ENCODE results near the gene TSC1.

The TSC1 gene

DNA sequence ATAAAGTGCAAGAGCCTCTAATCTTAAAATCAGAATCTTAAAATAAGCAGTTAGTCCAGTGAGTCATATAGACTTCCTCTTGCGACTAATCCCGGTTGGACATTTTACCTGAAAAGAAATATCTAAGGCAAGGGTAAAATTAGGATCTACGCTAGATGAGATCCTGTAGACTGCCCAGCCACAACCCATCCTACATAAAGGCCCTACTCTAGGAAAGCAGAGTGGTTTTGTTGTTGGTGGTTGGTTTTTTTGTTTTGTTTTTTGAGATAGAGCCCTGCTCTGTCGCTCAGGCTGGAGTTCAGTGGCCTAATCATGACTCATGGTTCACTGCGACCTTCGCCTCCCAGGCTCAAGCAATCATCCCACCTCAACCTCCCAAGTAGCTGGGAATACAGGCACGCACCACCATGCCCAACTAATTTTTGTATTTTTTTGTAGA lies 6.9 kb downstream of the TSC1 start:
- no peak for DNase-seq (ENCODE audit: low read depth in 2 of 2)

DNA sequence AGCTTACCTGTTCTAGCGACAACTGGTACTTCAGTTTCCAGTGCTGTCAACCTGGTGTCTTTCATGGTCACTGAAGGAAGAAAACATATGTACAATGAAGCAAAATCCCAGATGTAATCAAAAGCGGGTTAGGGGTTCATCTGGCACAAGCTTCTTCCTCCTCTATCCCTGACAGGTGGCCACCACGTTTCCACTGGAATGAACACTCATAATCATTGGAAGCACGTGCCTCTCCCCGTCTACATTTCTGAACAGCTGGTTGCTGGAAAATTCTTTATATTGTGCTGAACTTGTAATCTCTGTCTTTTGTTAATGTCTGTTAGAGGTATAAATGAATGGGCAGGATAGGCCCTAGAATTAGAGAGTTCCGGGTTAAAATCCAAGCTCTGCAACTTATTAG lies 9.4 kb downstream of the TSC1 start:
- no peak for DNase-seq (ENCODE audit: low read depth in 2 of 2)

DNA sequence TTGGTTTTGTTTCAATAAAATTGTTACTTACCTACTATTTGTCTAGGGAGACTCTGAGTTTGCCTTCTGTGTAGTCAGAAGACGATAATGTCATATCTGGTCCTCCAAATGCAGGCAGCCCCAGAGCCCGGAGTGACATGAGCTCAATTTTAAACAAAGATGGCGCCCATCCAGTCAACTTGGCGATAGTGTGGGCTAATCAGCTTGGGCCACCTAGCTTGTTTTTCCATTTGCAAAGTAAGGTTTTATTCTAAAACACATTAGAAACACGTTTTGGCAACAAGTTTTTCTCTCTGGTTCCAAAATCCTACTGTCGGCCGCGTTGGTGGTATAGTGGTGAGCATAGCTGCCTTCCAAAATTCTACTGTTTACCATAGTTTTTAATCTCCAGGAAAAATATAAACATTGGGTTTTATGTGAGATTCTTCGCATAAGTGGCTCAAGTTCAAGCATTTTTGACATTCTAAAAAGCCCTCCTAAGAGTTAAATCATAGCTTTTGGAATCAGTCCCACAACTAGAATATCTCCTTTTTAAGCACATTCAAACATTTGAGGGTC lies 13.2 kb downstream of the TSC1 start:
- DNase-seq (ENCODE audit: low read depth in 2 of 2): no peak

DNA sequence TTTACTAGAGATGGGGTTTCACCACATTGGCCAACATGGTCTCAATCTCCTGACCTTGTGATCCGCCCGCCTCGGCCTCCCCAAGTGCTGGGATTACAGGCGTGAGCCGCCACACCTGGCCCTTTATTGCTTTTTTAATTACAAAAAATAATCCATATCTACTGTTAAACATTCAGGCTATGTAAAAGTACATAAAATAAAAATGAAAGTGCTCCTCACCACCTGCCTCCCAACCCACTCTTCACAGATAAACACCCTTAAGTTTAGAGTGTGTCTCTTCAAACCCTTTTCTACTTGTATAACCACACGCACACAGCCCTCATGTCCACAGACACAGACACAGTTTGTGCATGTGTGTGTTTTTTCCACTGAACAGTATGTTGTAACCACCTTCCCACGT lies 16.7 kb downstream of the TSC1 start:
- no peak for DNase-seq (ENCODE audit: low read depth in 2 of 2)

DNA sequence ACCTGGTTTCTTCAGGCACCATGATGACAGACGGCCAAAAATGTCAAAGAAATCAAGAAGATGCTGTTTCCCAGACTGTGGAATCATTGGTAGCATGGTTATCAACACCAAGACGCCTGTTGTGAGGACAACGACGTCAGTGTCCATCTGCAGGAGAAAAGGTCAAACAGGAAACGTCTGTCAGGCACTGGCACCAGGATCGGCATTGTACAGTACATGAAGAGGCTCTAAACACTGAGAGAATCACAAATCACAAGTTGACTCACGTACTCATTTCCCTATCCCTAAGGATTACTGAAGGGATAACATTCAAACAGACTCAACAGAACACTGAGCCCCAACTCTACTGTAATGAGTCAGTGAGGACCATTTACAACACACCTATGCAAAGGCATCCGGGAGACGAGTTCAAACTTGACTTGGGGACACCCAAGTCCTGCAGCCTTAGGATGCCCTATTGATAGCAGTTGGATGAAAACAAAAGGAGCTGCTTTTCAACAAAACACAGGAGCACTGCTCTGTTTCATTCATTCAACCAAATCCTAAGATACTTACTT lies 21.0 kb downstream of the TSC1 start:
- DNase-seq (ENCODE audit: low read depth in 2 of 2): no peak

DNA sequence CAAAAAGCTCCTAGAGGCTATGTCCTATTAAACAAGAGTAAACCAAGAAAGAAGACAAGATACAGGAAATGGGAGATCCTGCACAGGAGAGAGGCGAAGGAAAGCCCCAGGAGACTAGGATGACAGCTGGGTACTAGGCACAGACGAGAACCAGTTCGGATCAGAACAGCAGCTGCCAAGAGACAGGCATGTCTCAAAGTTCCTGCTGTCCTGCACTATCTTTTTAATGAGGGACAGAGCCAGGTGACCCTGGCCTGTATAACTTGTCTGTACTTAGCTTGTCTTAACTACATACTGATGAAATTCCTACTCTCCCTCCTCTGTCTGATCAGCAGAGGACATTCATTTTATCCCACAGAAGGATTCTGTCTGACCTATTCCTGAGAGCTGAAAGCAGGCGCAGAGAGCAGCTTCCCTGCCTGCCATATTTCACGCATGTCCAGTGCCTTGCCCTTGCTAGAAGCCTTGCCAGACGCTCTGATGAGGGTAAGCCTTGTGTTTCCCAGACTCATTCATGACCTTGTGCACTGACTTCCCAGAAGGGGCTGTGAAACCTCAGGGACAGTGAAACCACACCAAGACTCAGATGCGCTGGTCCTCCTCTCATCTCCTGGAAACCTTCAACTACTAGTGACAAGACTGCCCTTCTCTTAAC lies 24.7 kb downstream of the TSC1 start:
- DNase-seq (ENCODE audit: low read depth in 2 of 2): no peak

DNA sequence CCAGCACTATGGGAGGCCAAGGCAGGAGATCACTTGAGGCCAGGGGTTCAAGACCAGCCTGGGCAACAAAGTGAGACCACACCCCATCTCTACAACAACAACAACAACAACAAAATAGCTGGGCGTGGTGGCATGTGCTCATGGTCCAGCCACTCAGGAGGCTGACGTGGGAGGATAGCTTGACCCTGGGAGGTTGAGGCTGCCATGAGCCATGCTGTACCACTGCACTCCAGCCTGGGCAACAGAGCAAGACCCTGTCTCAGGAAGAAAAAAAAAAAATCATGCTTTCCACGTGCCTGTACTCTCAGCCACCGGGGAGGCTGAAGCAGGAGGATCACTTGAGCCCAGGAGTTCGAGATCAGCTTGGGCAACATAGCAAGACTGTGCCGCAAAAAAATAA lies 29.5 kb downstream of the TSC1 start:
- no peak for DNase-seq (ENCODE audit: low read depth in 2 of 2)

DNA sequence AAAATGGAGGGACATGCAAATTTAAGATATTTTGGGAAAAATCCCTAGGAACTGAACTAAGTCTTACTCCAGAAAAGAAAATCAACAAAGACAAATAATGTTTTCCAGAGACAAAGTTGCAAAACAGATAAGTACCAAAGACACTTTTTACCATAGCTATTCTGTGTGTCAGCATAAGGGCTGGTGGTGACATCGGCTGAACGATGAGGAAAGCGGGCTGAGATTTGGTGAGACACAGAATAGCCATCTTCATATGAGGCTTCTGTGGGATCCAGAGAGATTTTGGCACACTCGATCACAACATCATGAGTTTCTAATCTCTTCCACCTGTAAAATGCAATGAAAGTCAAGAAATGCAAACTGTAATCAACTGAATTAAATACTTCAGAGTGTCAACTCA lies 32.3 kb downstream of the TSC1 start:
- DNase-seq (ENCODE audit: low read depth in 2 of 2): no peak

DNA sequence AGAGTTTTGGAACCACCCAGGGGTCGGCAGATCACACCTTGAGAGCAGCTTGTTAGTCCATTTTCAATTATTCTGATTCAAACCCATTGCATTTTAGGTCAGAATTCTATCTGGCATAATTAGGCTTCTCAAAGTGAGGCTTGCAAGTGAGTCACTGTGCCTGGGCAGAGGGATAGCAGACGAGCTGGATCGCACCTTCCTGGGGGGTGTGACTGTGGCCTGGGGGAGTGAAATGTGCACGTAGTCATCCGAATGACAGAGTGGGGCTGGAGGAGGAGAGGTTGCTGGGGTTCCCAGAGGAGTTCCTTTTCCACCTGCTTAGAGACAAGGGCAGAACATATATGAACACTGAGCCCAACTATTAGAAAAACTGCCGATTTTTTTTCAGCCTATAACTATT lies 34.0 kb downstream of the TSC1 start:
- no peak for DNase-seq (ENCODE audit: low read depth in 2 of 2)

DNA sequence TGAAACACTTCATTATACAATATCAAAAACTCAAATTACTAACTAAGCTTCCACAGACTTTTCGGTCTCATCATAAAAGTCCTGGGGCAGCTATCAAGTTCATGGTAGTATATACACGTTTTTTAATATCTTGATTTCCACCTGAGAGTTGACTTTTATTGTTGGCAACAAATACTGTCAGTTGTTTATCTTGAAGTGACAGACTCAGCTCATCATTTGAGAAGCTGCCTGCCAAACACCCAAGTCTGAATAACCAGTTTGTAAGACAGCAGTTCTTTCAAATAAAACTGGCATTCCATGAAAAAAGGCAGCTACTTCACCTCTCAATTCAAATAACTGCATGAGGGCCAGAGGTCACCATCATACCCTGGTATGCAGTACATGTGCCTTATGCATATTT lies 35.1 kb downstream of the TSC1 start:
- DNase-seq (ENCODE audit: low read depth in 2 of 2): no peak

DNA sequence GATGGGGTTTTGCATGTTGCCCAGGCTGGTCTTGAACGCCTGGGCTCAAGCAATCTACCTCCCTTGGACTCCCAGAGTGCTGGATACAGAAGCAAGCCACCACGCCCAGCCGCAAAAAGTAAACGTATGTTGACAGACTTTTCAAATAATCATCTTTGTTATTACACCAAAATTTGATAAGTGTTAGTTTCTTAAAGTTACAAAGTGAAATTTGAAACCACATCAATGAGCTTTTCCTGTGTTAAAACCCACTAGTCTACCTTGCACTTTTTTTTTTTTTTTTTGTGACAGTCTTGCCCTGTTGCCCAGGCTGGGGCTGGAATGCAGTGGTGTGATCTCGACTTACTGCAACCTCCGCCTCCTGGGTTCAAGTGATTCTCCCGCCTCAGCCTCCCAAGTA lies 35.8 kb downstream of the TSC1 start:
- DNase-seq (ENCODE audit: low read depth in 2 of 2): no peak

DNA sequence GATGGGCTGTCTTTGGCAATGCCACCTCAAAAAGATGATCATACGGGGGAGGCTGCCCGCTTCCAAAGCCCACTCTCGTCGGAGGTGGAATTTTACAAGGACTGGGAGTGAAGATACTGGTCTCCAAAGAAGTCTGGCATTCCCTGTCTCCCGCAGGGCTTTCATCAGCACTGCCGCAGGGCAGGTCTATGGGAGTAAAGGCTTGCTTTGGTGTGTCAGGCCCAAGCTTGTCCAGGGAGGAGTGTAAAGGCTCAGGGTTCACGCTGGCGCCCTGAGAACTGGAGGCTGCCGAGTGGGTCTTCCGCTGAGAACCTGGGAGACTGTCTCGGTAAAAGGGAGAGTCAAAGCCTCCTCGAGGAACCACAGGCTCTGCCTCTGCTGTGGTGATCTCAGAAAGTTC lies 38.7 kb downstream of the TSC1 start:
- DNase-seq (ENCODE audit: low read depth in 2 of 2): no peak

DNA sequence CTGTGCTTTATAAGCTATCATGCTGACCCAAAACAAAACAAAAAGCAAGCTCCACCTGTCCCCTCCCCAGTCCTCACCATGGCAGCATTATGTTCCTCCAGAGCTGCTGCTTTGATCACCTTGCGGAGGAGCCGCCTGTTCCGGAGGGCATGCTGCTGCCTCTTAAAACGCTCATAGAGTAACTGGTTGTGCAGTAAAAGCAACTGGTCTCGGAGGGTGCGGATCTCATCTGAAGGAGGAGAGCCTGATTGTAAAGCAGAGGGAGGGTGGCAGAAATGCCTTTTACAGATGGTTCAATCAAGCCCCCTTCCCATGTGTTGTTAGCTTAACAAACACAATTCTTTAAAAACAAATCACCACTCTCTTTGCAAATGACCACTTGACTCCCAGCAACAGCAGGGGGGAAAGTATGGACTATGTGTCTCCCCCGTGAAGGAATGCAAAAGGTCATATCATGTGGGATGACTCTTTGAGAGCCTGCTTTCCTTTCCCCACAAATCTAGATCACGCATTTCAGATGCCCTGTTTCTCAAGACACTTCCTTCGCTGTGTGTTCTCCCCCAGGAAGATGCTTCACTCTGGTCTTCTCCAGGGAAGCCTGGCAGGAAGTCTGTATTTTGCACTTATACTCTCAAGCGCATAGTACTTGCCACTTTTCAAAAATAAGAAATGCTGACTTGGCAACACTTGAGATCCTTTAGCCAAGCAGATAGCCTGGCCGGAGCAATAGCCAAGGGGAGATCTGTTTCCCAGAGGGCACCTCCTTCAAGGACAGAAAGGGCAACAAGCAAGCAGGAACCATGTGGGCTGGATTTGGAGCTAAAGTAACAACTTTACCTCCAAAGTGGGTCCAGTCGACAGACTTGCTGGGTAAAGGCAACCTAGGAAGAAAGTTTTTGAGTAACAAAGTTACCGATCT lies 40.6 kb downstream of the TSC1 start:
- no peak for DNase-seq (ENCODE audit: low read depth in 2 of 2)

DNA sequence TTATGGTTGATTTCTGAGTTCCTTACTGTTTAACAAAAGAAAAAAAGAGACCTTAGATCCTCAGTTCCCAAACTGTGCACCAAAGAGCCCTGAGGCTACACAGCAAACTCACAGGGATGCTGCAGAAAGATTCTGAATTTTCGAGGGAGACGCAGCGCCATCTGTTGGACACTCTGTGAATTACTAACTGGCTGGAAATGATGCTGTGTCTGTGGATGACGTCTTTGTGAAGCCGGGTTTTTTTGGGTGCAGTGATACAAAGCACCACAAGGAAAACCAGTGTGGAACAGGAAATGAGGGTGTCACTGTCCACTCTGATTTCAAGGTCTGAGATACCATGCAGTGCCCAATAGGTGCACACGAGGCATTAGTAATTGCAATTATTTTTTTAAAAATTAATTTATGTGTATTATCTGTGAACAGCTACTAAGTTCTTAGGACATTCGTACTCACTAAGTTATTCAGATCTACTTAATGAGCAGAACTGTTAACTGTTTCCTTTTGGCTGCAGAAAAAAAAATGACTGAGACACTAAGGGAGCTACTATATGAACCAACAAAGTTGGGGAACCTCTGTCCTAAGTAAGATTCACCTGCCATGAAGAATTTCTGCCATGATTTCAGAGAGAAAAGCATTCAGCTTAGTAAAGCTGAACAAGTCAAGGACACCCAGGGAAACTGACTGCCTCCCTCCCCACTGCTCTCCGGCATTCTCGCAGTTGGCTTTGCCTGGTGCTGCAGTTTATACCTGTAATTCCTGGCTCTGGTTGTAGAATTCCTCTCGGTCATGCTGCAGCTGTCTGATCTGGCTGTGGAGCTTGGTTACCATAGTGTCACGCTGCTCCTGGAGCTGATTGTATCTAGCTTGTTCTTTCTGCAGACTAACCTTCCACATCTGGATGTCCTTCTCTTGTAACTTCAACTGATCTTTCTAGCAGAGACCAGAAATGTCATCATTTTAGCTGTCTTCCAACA lies 42.3 kb downstream of the TSC1 start:
- peak; percentile 37 to 51 for DNase-seq (ENCODE audit: low read depth in 2 of 2)

DNA sequence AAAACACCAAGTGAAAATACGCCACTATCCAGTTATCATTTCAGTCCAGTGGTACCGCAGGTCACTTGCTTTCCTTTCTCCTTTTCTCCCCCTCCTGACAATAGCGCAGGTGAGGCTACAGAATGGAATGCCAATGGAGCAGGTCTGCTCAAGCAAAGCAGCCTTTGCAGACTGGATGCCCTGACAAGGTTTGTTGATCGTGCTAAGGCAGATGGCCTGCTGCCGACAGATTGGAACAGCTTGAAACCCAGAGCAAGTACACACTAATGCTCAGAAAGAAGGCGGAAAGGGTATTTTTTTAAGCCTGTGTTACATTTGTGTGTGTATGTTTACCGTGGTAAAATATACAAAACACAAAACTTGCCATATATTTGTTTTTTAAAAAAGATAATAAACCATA lies 46.4 kb downstream of the TSC1 start:
- DNase-seq (ENCODE audit: low read depth in 2 of 2): no peak

DNA sequence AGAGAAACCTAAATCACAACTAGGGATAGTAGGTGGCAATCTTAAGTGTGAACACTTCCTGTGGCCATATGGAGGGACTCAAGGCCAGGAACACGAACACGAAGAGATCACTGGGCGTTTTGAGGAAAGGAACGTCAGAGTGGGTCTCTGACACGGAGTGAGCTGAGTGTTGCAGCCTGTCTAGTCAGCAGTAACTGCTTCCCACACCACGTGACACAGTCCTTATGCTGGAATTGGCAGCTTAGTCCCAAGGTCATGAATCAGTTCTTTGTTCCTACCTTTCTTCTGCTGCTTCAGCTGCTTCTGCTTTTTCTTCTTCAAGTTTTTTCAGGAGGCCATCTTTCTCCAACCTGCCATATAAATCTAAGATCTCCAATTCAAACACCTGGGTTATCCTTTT lies 47.5 kb downstream of the TSC1 start:
- DNase-seq (ENCODE audit: low read depth in 2 of 2): no peak

DNA sequence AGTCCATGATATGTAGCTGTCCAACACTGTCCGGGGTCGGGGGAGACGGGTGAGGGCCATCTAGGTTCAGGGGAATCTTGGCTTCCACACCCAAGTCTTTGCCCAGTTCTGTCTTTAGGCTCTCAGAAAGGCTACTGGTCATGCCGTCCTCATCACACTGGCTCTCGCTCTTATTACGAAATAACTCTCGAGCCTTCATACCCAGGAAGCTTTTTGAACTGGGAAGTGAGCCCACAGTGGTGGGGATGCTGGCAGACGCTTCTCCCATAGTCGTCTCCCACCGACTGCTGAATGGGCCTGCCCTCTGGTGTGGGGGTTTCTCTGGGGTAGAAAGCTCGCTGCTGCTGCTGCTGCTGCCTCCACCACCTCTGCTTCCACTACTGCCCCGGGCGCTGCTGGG lies 48.2 kb downstream of the TSC1 start:
- DNase-seq (ENCODE audit: low read depth in 2 of 2): no peak

DNA sequence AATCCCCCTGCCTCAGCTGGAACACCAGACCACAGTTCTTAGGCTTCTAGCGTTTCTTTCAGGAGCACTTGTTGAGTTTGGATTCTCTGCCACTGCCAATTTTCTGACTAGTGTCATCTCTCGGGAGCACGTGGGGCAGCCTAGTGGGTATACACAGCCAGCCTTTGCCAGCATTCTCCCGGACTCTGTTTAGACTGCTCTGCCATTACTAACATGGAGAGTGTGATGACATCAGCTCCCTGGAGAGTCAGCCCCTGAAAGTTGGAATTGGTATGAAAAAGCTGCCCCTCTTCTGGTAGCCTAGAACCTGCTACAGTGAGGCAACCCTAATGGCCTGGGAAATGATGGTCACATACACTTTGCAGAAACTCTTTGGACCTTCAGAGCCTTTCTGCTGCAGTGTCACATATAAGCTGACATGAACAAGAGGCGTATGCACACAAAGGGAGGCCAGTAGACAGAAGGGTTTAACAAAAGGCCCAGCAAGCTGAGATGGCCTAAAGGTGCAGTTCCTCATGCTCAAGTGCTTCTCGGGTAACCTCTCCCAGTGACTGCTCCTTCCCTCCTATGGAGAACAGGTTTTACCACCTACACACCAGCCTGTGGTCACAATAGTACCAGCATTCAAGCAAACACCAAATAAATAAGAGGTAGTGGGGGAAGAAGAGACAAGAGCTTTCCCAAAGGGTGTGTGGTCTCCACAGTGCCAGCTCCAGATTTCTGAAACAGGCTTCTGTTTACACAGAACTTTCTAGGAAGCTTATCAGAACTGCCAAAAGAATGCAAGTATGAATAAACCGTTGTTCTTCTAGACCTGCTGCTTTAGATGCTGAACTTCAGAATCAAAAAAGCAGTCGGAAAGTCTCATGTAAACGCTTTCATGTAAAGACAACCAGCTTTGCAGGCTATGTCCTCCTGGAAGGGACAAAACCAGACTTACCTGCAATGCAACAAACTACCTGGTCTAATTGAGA lies 49.3 kb downstream of the TSC1 start:
- no peak for DNase-seq (ENCODE audit: low read depth in 2 of 2)

DNA sequence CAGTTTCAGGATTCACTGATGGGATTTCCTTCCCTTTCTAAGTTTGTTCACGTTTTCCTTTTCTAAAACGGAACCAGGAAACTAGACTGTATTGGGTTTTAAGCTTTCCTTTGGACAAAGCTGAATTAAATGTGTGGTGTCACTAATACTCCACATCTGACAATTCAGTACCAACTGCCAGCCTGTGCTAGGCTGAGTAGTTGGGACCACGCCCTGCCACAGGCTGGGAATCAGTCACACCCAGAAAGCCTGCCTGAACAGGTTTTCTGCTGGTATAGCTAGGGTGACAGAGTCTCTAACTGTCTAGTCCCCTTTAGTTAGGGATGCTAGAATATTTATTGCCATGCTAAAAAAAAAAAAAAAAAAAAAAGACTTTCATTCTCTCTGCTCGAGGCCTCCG lies 50.1 kb downstream of the TSC1 start:
- no peak for DNase-seq (ENCODE audit: low read depth in 2 of 2)

DNA sequence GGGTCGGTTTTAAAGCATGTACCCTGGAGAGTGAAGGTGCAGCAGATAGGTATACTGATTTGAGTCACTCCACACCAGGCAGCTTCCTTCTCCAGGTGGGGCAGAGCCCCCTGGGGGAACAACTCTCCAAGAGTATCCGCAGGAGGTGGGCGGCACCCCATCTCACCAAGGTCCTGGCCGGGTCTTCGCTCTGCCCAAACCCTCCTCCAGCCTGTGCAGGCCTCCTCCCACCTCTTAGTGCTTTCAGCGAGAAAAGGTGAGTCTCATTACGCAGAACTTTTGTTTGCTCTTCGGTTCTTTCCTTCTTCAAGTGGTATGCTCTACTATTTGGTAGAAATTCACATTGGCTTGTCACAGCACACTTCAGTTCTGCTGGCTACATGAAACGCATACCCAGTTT lies 52.0 kb downstream of the TSC1 start:
- no peak for DNase-seq (ENCODE audit: low read depth in 2 of 2)

All from stimulated activated CD8-positive, alpha-beta memory T cell treated with anti-CD3 and anti-CD28 coated beads, Interleukin-7, amount 100 ng/mL, for 4 hours (primary cell).